Activated gamma-delta T cell treated with anti-CD3 and anti-CD28 coated beads, Interleukin-2, amount 50 U/mL, for 16 hours (primary cell): ENCODE data around the gene NYAP2.

Source experiments
- DNase-seq: peaks from one replicate; pipeline ENCODE4 v3.0.0-alpha.2; 2020; ENCODE audit warnings: low read depth

Gene NYAP2

DNA sequence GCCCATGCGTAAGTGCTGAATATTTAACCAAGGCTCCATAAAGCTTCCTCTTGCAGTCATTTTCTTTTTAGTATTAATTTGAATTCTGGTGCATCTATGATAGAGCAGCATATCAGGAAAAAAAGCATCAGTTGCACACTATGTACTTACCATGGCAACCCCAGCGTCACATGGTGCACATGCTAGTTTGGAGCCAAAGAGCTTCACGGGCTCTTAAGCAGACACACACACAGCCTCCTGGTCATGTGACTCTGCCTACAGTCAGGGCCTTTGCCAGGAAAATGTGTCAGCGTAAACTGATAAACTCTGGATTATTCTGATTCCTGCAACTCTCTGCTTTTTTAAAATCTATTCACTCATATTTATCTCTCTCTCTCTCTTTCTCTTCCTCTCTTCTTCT lies 30.2 kb downstream of the NYAP2 start:
- DNase-seq = no peak

DNA sequence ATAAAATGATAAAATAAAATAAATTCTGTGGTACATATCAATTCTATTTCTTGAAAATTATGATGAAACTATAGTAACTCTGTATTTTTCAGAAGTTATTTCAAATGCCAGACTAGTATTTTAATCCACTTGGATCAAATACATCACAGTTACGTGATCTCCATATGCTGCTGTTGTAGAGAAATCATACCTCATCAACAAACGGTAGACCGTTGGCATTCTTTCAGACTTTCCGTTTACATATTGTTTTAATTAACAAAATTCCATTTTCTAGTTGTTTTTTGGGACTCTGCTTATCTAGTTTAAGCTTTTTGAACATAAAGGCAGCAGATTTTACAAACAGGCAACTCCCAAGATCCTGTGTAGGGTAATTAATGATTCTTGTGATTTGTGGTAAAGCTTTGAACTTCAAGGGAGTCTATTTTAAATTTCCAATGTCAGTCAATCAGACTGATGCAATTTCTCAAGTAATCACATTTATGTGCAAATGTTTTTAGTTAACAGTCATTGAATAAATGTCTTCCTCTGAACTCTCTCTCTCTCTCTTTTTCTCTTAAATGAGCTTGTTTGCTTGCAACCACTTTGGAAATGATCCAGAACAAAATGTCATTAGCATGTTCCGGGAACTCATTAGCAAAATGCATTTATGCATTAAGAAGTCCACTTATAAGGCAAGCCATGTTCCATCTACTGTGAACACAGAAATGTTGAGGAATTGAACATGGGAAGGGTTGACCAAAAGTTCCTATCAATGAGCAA lies 31.8 kb downstream of the NYAP2 start:
- no peak for DNase-seq

DNA sequence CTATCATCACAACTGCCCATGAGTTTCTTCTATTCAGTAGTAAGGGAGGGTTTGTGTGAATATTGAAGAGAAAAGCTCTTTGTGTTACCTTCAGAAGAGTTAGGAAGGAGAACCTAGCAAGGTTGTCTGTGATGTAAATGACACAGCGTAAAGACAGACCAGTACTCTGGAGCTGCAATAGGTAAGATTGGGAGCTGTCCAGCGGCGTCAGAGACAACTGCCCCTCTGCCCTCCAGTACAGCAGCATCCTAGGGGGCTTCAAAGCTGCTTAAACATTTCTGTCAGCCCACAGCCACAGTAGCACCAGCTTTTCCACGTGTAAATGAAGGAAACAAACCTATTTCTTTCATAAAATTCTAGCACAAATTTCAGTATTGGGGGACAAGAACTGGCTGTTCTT lies 34.5 kb downstream of the NYAP2 start:
- no peak for DNase-seq

DNA sequence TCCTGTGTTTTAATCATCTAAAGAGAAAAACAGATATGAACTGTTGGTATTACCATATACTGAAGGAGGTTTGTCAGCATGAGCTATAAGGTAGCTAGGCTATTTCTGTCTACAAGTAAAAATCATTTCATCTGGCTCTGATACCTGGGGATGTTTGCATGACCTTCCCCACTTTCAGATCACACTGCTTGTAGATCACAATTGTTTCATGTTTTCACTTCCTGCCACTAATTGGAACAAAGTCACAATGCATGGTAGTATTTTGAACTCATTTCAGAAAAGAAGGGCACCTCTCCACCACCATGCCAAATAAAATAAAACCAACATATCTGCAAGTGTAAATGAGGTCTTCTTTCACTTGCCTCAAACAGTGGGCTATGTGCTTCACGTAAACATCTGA lies 37.8 kb downstream of the NYAP2 start:
- DNase-seq = no peak

DNA sequence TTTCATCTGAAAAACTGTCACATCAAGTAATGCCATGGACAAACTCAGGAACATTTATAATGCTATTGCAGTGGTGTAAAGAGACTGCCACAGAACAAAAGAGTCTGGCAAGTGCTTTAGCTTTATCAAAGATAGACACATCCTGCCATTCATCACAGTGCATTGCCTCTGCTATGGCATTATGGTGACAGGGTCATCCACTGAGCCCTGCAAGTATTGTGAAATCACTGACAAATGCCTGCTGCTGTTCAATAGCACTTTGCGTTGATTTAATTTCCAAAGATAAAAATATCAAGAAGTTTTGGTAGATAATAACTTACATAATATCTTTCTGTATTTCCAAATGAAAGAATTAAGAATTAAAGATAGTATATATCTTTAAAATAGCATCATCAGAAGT lies 38.7 kb downstream of the NYAP2 start:
- DNase-seq = no peak

DNA sequence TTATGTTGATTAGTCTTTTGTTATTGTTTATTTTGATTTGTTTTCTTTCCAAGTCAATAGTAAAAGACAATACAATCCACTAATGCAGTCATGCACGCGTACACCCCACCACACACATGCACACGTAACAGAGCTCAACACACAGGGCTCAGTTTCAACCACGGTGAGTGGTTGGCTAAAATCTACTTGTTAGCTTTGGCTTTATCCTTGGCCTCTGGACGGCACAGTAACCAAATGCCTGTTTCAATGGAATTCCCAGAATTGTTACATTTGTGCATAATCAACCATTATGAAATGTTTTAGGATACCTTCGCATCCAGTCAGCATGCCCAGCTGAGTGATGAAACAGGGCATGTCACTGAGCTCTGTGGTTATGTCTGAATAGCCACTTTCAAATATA lies 53.2 kb downstream of the NYAP2 start:
- no peak for DNase-seq

DNA sequence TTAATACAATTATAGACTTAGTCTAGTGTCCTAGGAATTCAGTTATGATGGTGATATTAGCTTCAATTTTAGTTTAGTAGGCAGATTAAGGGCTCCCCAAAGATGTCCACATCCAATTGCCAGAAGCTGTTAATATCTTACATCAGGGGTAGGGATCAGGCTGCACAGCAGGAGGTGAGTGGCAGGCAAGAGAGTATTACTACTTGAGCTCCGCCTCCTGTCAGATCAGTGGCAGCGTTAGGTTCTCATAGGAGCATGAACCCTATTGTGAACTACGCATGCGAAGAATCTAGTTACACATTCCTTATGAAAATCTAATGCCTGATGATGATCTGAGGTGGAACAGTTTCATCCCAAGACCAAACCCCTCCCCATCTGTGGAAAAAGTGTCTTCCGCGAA lies 54.9 kb downstream of the NYAP2 start:
- DNase-seq = no peak

DNA sequence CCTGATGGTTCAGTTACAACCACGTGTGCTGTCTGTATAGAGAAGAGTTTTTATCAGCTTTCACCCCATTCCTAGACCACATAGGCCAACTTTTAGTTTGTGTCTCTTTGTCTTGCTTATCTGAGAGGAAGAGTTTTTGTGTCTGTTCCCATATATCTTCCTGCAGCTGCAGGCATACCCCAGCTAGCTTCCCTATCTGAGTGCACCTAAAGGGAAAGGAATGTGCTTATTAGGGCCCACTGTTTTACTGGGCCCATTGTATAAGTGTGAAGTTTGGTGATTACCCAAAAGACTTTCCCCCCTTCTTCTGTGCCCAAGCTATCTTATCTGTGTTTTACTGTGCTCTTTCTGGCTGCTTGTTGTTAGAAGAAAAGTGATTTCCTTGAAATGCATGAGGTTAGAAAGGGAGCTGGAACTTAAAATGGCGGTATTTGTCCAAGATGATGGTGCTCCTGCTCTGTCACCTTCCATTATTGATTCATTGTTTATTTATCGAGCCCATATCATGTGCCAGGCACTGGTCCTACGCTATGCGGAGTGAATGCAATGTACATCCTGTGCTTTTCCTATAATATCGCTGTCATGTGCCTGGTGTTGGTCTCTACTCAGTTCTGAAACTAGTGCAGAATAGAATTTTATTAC lies 57.2 kb downstream of the NYAP2 start:
- no peak for DNase-seq

DNA sequence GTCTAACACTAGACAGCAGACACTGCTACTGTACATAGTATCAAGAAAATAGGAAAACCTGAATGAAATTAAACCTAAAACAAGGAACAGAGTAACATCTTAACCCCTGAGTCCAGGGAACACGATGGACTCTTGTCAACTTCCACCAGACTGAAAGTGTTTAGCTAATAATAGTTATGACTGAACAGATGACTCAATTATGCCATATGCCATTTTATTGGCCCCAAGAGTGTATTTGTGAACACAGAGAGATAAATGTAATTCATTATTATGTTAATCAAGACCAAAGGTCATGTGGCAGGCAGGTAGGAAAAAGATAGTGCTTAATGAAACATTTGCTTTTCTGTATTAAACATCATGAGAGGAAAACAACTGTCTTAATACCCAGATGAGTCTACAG lies 58.0 kb downstream of the NYAP2 start:
- no peak for DNase-seq

DNA sequence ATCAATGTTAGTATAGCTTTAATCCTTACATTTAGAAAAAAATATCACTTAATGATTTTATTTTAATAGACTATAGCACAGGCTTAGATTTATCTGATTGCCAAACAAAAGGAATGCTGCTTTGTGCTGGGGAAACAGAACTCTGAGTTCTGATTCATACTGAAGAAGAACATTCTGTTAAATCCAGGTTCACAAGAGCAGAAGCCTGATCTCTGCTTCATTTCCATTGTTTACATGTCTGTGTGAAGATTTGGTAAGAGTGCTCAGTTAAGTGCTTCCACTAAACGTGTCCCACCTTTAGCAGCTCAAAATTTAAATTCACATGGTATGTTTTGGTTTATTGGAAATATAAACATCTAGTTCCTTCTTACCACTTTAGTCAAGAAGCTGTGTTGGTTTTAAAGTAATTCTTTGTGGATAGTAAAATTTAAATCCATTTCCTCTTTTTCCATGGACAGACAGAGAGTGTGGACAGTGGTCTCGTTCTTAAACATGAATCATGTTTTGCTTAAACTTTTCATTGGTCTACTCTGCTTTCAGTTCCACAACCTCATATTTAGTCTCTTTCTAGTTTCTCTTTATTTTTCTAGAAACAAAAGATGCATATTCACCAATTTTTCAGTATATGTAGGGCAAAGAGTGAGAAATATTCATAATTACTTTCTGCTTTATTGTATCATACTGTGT lies 59.1 kb downstream of the NYAP2 start:
- no peak for DNase-seq

DNA sequence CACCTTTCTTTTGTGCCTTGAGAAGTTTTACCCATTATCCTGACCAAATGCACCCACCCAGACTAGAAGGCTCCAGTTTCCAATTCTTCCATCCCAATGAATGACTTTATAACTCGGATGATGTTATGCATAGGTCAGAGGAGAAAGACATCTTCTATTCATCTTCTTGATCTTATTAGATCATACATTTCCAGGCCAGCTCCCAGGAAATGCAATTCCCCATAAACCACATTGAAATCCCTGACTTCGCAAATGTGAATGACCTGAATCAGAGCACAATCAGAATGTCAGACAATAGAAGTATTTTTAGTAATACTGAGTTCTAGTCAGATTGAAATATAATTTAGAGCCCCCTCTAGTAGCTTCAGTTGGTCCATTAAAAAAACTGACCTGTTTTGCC lies 62.9 kb downstream of the NYAP2 start:
- DNase-seq = no peak

DNA sequence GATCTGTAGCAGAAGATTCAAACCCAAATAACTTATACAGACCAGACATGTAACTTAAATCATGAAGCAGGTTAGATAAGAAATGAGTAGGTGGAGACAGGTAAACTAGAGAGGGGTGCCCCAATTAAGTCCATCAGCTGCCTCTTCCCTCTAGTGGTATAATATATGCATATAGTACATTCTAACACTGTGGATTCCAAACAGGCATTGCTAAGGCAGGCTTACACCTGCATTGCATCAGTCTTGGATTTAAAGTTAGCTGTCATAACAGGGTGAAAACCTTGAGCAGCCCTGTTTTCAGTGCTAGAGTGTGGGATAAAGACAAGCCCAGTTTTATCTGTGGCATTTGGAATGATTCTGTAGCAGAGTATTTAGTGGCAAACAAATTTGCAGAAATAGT lies 63.4 kb downstream of the NYAP2 start:
- DNase-seq = no peak

DNA sequence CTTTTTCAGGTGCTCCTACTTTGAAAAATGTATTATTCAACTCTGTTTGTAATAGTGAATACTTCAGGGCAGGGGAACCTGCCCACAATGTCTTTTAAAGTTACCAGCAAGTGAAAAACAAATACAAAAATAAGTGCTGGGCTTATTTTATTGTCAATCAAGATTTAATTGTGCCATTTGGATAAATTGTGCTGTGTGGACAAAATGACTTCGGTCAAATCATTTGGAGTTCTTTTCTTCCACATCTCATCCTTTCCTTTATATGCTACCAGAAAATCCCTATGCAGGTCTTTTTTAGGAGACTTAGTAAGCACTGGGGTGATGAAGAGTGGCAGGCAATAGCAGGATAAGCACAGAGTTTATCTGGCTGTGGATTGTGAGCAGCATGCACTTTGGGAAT lies 63.9 kb downstream of the NYAP2 start:
- no peak for DNase-seq

DNA sequence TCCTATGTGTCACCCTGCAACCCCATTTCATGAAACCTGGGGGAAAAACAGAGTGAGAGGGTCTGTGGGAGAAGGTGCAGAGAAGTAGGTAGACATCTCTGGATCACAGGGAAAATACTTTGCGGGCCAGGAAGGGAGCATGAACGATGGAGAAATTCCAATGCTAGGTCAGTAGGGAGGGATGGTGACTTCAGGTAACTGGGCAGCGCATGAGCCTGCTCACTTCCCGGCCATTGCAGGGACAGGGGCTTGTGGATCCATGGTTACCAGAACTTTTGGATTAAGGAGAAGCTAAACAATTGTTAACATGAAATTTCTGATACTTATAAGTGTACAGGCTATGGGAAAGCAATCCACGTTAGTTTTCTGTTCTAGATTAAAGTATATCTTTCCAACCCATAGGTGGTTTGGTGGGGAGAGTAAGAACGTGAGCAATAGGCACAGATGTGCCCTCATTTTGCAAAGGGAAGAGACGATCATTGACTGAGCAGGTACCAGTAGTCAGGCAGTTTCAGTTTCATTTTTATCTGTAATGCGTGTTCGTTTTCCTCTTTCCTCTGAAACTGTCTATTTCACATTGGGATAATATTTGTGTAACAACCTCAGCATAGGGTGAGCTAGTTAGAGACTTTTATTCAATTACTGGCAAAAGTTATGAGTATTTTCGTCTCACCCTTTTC lies 65.0 kb downstream of the NYAP2 start:
- no peak for DNase-seq

DNA sequence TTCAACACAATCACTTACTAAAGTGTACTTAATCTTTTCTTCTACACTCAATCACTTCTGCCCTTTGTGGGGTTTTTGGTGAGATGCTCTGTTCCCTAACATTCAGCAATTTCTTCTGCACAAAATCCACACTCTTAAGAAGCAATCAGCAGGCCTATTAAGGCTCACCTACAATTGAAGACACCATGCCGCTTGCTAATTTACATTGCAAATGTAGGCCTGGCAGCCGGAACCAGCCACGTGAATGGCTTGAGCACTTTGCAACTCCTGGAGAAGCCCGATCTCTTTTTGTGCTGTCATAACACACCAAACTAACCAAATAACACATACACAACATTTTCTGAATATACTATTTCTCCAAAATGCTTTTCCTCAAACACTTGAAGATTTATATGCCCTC lies 66.3 kb downstream of the NYAP2 start:
- no peak for DNase-seq

DNA sequence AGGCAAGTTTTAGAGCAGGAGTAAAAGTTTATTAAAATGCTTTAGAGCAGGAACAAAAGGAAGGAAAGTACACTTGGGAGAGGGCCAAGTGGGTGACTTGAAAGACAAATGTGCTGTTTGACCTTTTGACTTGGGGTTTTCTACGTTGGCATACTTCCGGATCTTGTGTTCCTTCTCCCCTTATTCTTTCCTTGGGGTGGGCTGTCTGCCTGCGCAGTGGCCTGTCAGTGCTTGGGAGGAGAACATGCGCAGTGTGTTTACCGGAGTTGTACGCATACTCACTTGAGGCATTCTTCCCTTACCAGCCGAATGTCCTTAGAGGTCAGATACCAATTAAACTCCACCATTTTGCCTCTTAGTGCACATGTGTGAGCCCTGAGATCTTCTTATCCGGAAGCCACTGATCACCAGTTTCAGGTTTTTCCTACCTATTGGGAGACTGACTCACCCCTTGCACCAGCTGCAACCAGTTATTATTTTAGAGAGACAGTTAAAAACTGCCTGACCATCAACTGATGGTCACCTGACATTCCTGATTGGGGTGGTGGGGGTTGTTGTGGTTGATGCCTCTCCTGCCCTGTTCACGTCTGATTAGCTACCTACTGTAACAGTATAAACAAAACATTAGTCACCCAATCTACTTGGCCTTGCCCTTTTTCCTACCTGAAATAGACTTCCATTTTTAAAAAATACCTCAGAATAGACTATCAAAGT lies 67.5 kb downstream of the NYAP2 start:
- no peak for DNase-seq

DNA sequence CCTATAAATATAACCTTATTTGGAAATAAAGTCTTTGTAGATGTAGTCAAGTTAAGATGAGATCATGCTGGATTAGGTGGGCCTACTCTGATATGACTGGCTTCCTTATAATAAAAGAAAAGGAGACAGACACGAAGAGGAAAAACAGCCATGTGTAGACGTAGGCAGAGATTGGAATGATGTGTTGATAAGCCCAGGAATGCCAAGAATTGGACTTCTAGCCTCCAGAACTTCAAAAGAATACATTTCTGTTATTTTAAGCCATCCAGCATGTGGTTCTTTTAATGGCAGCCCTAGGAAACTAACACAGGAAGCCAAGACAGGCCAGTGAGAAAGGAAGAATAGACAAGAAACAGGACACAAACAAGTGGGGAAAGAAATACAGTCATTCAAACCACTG lies 68.6 kb downstream of the NYAP2 start:
- no peak for DNase-seq

DNA sequence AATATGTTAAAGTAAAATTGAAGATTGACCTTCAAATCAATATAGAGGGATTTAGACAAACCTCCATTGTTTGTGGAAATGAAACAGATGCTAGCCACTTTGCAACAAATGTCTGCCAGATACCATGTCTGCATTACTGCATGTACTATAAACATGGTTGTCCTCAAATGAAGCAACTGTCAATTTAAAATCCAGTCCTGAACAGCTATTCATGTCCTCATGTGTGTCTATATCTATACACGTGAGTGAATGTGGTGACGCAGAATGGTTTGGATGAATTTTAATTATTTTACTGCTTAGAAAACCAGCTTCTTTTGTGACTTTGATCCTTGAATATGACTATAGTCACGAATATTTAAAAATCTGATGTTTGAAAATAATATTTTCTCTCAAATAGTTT lies 71.5 kb downstream of the NYAP2 start:
- no peak for DNase-seq

DNA sequence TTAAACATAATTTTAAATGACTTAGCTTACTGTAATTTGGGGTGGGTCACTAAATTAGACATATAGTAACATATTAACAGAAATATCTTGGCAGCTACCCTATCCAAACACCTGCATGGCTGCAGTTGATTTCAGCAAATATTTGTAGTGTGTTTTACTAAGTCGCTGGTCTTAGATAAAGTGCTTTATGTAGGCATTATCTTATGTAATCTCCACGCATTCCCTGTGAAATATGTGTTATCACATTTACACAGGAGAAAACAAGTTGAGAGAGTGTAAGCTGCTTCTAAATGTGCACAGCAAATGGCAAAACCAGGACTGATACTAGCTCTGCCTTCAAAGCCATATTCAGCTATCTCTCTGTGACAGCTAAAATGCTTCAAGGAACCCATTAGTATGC lies 72.0 kb downstream of the NYAP2 start:
- DNase-seq = no peak

DNA sequence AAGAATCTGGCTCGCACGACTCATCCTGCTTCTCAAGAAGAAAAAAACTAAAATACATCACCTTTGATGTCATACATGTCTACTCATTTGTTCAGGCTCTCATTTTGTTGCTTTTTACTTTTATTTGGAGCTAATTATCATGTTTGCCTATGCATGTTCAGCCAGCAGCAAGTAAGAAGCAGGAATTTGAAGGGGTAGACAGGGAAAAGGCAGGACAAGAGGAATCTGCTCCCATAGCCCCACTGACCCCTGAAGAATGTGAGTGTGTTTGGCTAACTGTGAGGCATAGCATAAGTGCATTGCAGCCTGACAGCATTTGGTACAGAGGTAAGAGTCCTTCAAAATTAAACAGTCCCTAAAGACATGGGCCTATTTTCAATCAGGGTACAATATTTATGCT lies 72.7 kb downstream of the NYAP2 start:
- DNase-seq = no peak

DNA sequence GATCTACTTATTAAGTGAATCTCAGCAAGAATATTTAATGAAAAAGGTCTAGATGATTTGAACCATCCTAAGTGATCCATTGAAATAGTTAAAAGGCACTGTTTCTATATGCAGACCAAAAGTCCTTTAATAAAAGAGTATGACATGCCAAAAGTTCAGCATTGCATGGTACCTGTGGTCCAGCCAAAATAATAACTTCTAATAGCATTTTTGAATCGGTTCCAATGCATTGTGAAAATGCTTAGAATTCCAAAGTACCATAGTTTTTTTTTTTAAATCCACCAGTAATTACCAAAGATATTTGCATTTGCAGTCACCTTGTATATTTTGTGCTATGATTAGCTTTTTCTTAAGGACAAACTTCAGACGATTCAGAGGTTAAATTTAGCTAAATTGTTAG lies 79.9 kb downstream of the NYAP2 start:
- no peak for DNase-seq

DNA sequence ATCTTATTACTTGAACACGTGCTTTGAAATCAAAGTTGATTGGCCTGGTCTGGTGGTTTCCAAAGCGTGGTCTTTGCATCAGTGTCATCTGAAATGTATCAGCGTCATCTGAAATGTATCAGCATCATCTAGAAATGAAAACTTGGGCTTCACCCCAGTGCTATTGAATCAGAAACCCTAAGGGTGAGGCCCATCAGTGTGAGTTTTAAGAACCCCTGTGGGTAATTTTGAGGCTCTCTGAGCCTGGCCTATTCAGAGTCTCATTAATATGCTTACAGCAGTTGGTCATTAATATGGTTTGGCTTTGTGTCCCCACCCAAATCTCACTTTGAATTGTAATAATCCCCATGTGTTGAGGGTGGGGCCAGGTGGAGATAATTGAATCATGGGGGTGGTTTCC lies 85.2 kb downstream of the NYAP2 start:
- DNase-seq = no peak
